Breast epithelium (tissue), 4 donors: Measurements from ENCODE around the gene SLC35D2. TPM values are rescaled to one million over a fixed set of nuclear protein-coding genes. Genes with fewer than 3 reads are reported as not detected.

ENCODE experiments used
- DNase-seq, 2 donors: peaks; one replicate each; pipeline ENCODE4 v3.0.0-alpha.2; 2019; ENCODE audit warnings: low spot score in 2 of 2
- H3K27ac ChIP-seq, 2 donors: fragments of 200-600 bp; sonication (generic) in 1 of 2; one replicate each; pipeline ENCODE4 v1.5.1; 2016 to 2019; ENCODE audit warnings: mild to moderate bottlenecking in 1 of 2
- H3K27me3 ChIP-seq, 2 donors: fragments of 200-600 bp; sonication (generic) in 1 of 2; one replicate each; pipeline versions ENCODE4 v1.5.1 to v1.6.0; 2017 to 2019; ENCODE audit warnings: control low read depth in 1 of 2, mild to moderate bottlenecking in 1 of 2
- H3K36me3 ChIP-seq: fragments of 200-600 bp; one replicate; pipeline ENCODE4 v1.5.1; 2019
- H3K4me1 ChIP-seq, 2 donors: fragments of 200-600 bp; sonication (generic); one replicate each; pipeline ENCODE4 v1.5.1; 2016 to 2019; ENCODE audit warnings: control low read depth in 1 of 2
- H3K4me3 ChIP-seq, 3 donors: fragments of 200-600 bp; sonication (generic); 1 replicate in 2 of 3; 2 replicates in 1 of 3; pipeline ENCODE4 v1.5.1; 2016 to 2019; ENCODE audit warnings: mild to moderate bottlenecking in 3 of 3, moderate library complexity in 2 of 3
- H3K9me3 ChIP-seq, 2 donors: fragments of 200-600 bp; sonication (generic) in 1 of 2; one replicate each; pipeline ENCODE4 v1.5.1; 2016 to 2019; ENCODE audit warnings: control low read depth in 1 of 2
- POLR2A ChIP-seq: fragments of 450-650 bp; IDR thresholded peaks from one replicate; pipeline ENCODE4 v1.6.1; 2016; ENCODE audit warnings: antibody characterized with exemption, mild to moderate bottlenecking, moderate library complexity
- POLR2AphosphoS5 ChIP-seq, 3 donors: sonication (generic); formaldehyde crosslinking; IDR thresholded peaks; one replicate each; pipeline ENCODE4 v1.6.1; 2017; ENCODE audit warnings: antibody characterized with exemption in 3 of 3
- intact Hi-C: fragments of 100-400 bp; cut with DNase I; formaldehyde crosslinking; loops from one replicate; pipeline ENCODE4 v1.15.1; 2023; ENCODE audit warnings: low total_unique reads
- total RNA-seq, 3 donors: library from RNA; depleted of rRNA; stranded (reverse); fragments of >200 nt; gene quantifications; one replicate each; pipeline ENCODE4 v1.1.0, GENCODE V29; 2016
- TF ChIP-seq, protein P1 (sequence below), 3 donors: fragments of 450-650 bp; IDR thresholded peaks; one replicate each; pipeline ENCODE4 v1.5.1; 2016 to 2017; ENCODE audit warnings: antibody characterized with exemption in 3 of 3, mild to moderate bottlenecking in 3 of 3, moderate library complexity in 3 of 3

SLC35D2 gene
- total RNA-seq, 3 donors from 2014 or later, result 21.2 to 25.6 (median 21.3) TPM

DNA sequence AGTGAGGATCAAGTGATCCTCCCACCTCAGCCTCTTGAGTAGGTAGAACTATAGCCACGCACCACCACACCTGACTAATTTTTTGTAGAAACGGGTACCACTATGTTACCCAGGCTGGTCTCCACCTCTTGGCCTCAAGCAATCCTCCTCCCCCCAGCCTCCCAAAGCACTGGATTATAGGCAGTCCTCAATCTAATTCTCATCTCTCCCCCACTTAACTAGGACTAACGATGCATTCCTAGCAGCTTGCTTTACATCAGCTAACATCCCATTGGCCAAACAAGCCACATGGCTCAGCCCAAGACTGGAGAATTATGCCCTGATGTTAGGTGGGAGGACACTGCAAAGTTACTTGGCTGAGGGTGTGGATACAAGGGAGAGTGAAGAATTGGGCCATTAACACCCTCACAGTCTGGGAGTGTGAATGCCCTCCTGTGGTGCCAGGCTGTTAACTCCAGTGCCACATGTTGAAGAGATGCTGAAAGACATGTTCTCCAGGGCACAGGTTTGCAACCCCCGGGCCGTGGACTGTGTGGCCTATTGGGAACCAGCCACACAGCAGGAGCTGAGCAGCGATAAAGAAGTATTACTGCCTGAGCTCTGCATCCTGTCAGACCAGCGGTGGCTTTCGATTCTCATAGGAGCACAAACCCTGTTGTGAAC is 39.9 kb upstream of the SLC35D2 start:
- TF ChIP-seq POLR2A (no peak), POLR2AphosphoS5 (IDR thresholded peaks at IDR 0.05) (no peak)
- TF ChIP-seq, protein P1, sequence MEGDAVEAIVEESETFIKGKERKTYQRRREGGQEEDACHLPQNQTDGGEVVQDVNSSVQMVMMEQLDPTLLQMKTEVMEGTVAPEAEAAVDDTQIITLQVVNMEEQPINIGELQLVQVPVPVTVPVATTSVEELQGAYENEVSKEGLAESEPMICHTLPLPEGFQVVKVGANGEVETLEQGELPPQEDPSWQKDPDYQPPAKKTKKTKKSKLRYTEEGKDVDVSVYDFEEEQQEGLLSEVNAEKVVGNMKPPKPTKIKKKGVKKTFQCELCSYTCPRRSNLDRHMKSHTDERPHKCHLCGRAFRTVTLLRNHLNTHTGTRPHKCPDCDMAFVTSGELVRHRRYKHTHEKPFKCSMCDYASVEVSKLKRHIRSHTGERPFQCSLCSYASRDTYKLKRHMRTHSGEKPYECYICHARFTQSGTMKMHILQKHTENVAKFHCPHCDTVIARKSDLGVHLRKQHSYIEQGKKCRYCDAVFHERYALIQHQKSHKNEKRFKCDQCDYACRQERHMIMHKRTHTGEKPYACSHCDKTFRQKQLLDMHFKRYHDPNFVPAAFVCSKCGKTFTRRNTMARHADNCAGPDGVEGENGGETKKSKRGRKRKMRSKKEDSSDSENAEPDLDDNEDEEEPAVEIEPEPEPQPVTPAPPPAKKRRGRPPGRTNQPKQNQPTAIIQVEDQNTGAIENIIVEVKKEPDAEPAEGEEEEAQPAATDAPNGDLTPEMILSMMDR (IDR thresholded peaks at IDR 0.05), result no peak
- H3K27ac ChIP-seq, result peak overlapping the region; percentile 58 to 84
- H3K4me1 ChIP-seq, result peaks cover 0 to 10% of the 10 kb centered on the region in 2 donors
- no peaks in the 10 kb centered on the region for H3K27me3 ChIP-seq
- no peak overlapping the region for H3K4me3 ChIP-seq
- no peaks in the 10 kb centered on the region for H3K9me3 ChIP-seq
- no peak for DNase-seq
- intact Hi-C loops, result no loop called here
- no peaks in the 10 kb centered on the region for H3K36me3 ChIP-seq

DNA sequence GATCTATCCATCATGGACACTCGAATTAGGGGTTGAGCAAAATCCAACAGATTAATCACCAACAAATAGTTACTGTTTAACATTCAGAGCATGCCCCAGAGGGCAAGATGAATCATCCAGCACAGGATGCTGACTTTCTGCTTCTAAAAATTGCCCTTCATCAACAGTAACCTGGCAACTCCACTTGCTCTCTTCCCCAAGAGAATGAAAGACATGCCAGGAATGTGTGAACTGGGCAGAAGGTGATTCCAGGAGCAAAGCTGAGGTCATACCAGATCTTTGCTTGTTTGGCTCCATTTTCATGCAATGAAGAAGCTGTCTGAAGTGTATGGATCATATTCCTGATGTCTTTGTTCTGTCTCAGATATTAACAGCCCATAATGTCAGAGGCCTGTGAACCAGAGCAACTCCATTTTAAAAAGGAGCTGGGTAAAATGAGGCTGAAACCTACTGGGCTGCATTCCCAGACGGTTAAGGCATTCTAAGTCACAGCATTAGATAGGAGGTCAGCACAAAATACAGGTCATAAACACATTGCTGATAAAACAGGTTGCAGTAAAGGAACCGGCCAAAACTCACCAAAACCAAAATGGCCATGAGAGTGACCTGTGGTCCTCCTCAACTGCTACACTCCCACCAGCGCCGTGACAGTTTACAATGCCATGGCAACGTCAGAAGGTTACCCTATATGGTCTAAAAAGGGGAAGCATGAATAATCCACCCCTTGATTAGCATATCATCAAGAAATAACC is 37.1 kb upstream of the SLC35D2 start:
- H3K4me3 ChIP-seq, result no peak overlapping the region
- H3K9me3 ChIP-seq, result no peaks in the 10 kb centered on the region
- no peaks in the 10 kb centered on the region for H3K27me3 ChIP-seq
- H3K27ac ChIP-seq, result peak overlapping the region; percentile 83 to 97
- intact Hi-C loops, result no loop called here
- peak in 1 of 2 donors; percentile 78 for DNase-seq
- TF ChIP-seq, protein P1 (IDR thresholded peaks at IDR 0.05), result no peak
- no peak for TF ChIP-seq POLR2A
- peak in 2 of 3 donors; percentile 67 for TF ChIP-seq POLR2AphosphoS5 (IDR thresholded peaks at IDR 0.05)
- H3K36me3 ChIP-seq, result no peaks in the 10 kb centered on the region
- H3K4me1 ChIP-seq, result peaks cover 4 to 10% of the 10 kb centered on the region in 2 donors

DNA sequence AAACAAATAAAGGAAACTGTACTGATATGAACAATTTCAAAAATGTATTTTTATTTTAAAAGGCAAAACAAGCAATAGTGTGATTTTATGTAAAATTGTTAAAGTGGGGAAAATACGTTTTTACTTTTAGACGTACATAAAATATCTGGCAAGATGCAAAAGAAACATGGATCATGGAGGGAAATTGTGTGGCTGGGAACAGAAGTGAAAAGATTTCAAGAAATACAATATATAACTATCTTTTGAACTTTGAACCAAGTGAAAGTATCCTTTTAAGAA is 36.1 kb upstream of the SLC35D2 start:
- TF ChIP-seq, protein P1 (IDR thresholded peaks at IDR 0.05), result no peak
- TF ChIP-seq POLR2AphosphoS5 (IDR thresholded peaks at IDR 0.05) (no peak), POLR2A (no peak)
- H3K27me3 ChIP-seq, result no peaks in the 10 kb centered on the region
- peak overlapping the region; percentile 80 to 97 (median 83) for H3K4me3 ChIP-seq
- H3K36me3 ChIP-seq, result no peaks in the 10 kb centered on the region
- intact Hi-C loops, result no loop called here
- peaks cover 4 to 10% of the 10 kb centered on the region in 2 donors for H3K4me1 ChIP-seq
- no peaks in the 10 kb centered on the region for H3K9me3 ChIP-seq
- no peak for DNase-seq
- peak overlapping the region; percentile 83 to 97 for H3K27ac ChIP-seq

DNA sequence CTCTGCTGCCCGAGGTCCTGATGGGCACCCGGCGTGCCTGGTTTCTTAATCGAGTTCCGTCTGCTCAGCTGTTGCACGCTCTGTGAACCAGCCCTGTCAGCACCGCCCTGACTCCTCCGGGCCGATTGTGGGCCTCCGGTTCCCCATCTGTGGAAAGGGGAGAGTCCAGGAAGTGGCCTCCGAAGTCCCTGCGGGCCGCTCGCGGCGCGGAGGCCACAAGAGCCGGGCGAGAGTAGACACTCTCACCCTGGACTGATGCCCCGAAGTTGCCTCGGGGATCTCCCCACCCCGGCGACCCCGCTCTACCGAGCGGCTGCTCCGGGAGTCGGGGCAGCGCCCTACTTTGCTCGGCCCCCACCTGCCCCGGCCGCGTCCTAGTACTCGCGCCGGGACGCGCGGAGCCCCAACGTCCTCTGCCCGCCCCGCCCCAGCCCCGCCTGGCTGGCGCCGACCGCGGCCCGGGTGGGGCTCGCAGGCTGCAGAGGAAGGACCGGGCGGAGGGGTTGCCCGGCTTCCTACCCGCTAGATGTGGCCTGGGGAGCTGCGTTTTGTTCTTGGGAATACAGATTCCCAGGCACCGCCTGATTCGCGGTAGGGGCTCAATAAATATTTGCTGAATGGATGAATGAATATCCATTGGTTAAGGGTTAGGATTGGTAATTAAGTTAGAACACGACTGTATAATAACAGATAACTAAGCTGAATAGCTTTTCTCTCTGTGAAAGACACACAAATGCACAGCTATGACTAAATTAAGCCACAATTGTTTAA is 35.6 kb upstream of the SLC35D2 start:
- no peaks in the 10 kb centered on the region for H3K36me3 ChIP-seq
- no peaks in the 10 kb centered on the region for H3K27me3 ChIP-seq
- H3K4me1 ChIP-seq, result peaks cover 4 to 10% of the 10 kb centered on the region in 2 donors
- peak overlapping the region; percentile 97 to 99 for H3K27ac ChIP-seq
- intact Hi-C loops, result no loop called here
- peak in 1 of 2 donors; percentile 47 for DNase-seq
- no peaks in the 10 kb centered on the region for H3K9me3 ChIP-seq
- peak overlapping the region; percentile 80 to 97 (median 83) for H3K4me3 ChIP-seq
- TF ChIP-seq, protein P1 (IDR thresholded peaks at IDR 0.05), result no peak
- TF ChIP-seq POLR2AphosphoS5 (IDR thresholded peaks at IDR 0.05), result peak in 2 of 3 donors; percentile 33 to 36
